Retinal pigment epithelial cell (primary cell): ENCODE results near the gene DUSP3.

Experiments used
- DNase-seq: peaks from one replicate; pipeline ENCODE4 v3.0.0-alpha.2; 2010; ENCODE audit warnings: low read depth
- H3K4me3 ChIP-seq: 2 replicates; pipeline ENCODE4 v1.5.1; 2011; ENCODE audit warnings: mild to moderate bottlenecking, low read length, control low read depth, moderate library complexity
- CTCF ChIP-seq: conservative IDR thresholded peaks from 2 replicates; pipeline ENCODE4 v1.5.1; 2011; ENCODE audit warnings: low read depth, low read length, control low read depth, inconsistent platforms

Gene DUSP3

GRCh38 chr17:43753493-43754129 lies 25.2 kb downstream of the DUSP3 start:
- no peak for DNase-seq
- no peak overlapping the region for H3K4me3 ChIP-seq
- no peak for TF ChIP-seq CTCF

GRCh38 chr17:43750153-43750552 lies 28.6 kb downstream of the DUSP3 start:
- no peak for DNase-seq
- no peak overlapping the region for H3K4me3 ChIP-seq
- TF ChIP-seq CTCF, result no peak

- no peak overlapping the region for H3K4me3 ChIP-seq
- TF ChIP-seq CTCF, result no peak
- DNase-seq, result no peak
Observed at GRCh38 chr17:43745541-43745940, 33.2 kb downstream of the DUSP3 start.

GRCh38 chr17:43741636-43742035 lies 37.1 kb downstream of the DUSP3 start:
- no peak for TF ChIP-seq CTCF
- no peak for DNase-seq
- no peak overlapping the region for H3K4me3 ChIP-seq

GRCh38 chr17:43740541-43740940 lies 38.2 kb downstream of the DUSP3 start:
- DNase-seq, result no peak
- TF ChIP-seq CTCF, result no peak
- no peak overlapping the region for H3K4me3 ChIP-seq

GRCh38 chr17:43737722-43738121 lies 41.1 kb downstream of the DUSP3 start:
- no peak for TF ChIP-seq CTCF
- DNase-seq, result no peak
- H3K4me3 ChIP-seq, result no peak overlapping the region

DNA sequence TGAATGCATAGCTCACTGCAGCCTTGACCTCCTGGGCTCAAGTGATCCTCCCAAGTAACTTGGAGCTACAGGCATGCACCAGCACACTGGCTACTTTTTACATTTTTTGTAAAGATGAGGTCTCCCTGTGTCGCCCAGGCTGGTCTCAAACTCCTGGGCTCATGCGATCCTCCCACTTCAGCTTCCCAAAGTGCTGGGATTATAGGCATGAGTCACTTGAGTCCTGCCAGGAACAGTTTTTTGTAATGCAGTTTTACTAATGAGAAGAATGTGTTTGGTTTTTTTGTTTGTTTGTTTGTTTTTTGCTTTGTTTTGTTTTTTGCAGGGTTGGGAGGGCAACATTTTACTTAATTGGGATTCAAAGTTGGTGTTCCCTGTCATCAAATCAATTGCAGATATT lies 42.4 kb downstream of the DUSP3 start:
- DNase-seq, result no peak
- TF ChIP-seq CTCF, result no peak
- no peak overlapping the region for H3K4me3 ChIP-seq
